GM18951 (cell line): ENCODE results near the gene HDAC4.

Experiments used
- POLR2A ChIP-seq: IDR thresholded peaks from 4 replicates; pipeline ENCODE4 v1.6.1; 2011; ENCODE audit warnings: mild to moderate bottlenecking; ENCODE audit not compliant: insufficient read length, insufficient read depth; ENCODE audit errors: extremely low read depth
- in situ Hi-C: fragments of 300-500 bp; cut with MboI; formaldehyde crosslinking; loops from one replicate; pipeline ENCODE4 v1.12.0; 2022; ENCODE audit warnings: low sequenced_read_pairs, mixed read lengths, inconsistent platforms; ENCODE audit not compliant: unreplicated experiment

HDAC4 gene

GRCh38 chr2:239398521-239398921, 2.3 kb downstream of the HDAC4 start:
- TF ChIP-seq POLR2A, result no peak
- in situ Hi-C loops, result no loop called here

GRCh38 chr2:239397931-239398471, 2.8 kb downstream of the HDAC4 start:
- no peak for TF ChIP-seq POLR2A
- in situ Hi-C loops, result no loop called here

- no peak for TF ChIP-seq POLR2A
- in situ Hi-C loops, result no loop called here
Measured at GRCh38 chr2:239396881-239397681, 3.7 kb downstream of the HDAC4 start.

GRCh38 chr2:239395524-239395923, 5.3 kb downstream of the HDAC4 start:
- in situ Hi-C loops, result no loop called here
- no peak for TF ChIP-seq POLR2A

GRCh38 chr2:239394978-239395377, 5.8 kb downstream of the HDAC4 start:
- no peak for TF ChIP-seq POLR2A
- in situ Hi-C loops, result no loop called here

- in situ Hi-C loops, result no loop called here
- no peak for TF ChIP-seq POLR2A
Measured at GRCh38 chr2:239394346-239394945, 6.4 kb downstream of the HDAC4 start.

GRCh38 chr2:239393941-239394340, 6.9 kb downstream of the HDAC4 start:
- in situ Hi-C loops, result no loop called here
- TF ChIP-seq POLR2A, result no peak

- no peak for TF ChIP-seq POLR2A
- in situ Hi-C loops, result no loop called here
Measured at GRCh38 chr2:239393388-239393940, 7.4 kb downstream of the HDAC4 start.

- no peak for TF ChIP-seq POLR2A
- in situ Hi-C loops, result no loop called here
Measured at GRCh38 chr2:239392688-239393387, 8.0 kb downstream of the HDAC4 start.

GRCh38 chr2:239392072-239392357, 8.8 kb downstream of the HDAC4 start:
- TF ChIP-seq POLR2A, result no peak
- in situ Hi-C loops, result no loop called here

- TF ChIP-seq POLR2A, result no peak
- in situ Hi-C loops, result no loop called here
Measured at GRCh38 chr2:239391286-239392071, 9.3 kb downstream of the HDAC4 start.

- TF ChIP-seq POLR2A, result no peak
- in situ Hi-C loops, result no loop called here
Measured at GRCh38 chr2:239390546-239391285, 10.1 kb downstream of the HDAC4 start.
